ENCODE data around the gene ATP10D.
"Not testable (repeated sequence)": the region's sequence is repeated elsewhere in the genome, so short reads cannot be mapped to it uniquely, and the experiment has no call there.

ATP10D gene

DNA sequence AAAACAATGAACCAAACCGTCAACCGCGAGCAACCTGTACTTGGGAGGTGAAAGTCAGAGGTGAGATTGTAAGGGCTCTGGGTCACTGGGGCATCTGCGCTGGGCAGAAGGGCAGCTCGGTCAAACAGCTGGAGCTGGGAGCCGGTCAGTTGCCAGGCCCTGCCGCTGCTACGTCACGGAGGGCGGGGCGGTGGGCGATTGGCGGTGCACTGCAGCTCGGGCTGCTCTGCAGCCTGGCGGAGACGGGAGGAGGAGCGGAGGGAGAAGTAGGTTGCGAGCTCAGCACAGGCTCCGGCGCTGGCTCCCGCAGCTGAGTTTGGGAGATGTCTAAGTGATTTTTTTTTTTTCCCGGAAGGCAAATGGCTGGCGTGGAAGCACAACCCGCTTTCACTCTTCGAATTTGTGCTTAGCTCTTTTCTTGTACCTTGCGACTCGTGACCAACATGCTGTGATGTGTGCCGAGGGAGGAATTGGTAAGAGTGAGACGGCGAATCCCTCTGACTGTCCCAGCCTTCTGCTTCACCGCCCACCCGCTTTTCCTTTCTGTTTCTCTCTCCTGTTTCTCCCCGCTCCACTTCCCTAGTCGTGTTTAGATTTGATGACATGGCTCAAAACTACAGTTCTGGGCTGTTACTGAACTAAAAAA, at the start of gene ATP10D:
TSS of gene ATP10D (plus strand) at position 229 of the 646 bp plus-strand sequence. CDS start 27,266 bp downstream, outside the sequence.
- peak; percentile 93 for DNase-seq (ENCODE audit: low read depth)

DNA sequence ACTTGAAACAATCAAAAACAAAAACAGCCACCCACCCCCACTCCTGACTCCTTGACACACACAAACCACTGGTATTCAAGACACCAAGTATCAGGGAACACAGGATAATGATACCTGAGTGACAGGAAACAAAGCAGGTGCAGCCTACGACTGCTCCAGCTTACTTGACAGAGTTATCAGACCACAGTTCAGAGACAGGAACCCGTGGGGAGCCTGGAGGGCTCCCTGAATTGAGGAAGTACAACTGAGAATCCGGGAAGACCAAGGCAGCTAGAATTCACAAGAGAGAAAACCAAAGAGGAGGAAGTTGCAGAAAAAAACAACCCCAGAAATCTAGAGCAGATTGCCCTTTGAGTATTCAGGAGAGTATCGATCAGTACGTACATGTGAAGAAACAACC, 42.1 kb upstream of the ATP10D start:
- no peak for DNase-seq (ENCODE audit: low read depth)

DNA sequence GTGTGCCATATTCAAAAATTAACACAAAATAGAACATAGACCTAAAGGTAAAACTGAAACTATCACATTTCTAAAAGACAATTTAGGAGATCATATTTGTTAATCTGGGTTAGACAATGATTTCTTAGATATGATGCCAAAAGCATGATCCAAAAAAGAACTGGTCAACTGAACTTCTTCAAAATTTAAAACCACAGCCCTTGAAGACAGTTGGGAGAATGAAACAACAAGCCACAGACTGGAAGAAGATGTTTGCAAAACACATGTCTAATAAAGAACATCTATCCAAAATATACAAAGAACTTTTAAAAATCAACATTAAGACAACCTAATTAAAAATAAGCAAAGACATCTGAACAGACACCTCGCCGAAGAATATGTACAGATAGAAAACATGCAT, 41.0 kb upstream of the ATP10D start:
- DNase-seq (ENCODE audit: low read depth): no peak

DNA sequence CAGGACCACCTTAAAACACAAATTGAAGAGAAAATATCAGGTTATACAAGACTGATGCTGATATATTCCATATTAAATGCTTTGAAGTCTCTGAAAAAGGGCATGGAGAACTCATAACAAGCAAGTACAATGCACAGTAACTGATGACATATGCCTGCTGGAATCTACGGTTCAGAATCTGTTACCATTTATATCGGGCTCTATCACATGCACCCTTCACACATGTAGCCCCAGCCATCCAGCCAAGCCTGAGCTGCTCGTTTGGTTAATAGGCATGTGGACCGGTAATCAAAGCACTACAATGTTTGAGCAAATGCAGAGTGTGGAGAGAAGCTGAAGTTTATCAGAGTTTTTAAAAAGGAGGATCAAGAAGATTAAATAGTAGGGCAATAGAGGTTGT, 33.4 kb upstream of the ATP10D start:
- no peak for DNase-seq (ENCODE audit: low read depth)

DNA sequence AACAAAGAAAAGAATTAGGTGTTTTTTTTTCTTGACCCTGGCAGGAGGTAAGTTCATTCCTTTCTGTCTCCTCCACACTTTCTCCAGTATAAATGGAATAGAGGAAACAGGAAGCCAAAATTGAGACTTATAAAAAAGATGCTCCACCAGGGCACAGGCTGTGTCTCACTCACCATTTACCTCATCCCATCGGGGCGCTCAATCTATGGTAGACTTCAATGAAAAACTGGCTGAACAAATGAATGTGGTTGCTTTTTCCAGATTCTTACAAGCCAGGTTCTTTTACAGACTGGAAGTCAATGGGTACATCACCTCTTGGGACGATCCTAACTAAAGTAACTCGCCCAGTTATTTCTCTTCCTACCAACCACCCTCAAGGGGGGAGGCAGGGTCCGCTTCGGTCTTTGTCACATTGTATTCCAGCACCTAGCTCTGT, 22.3 kb upstream of the ATP10D start:
- DNase-seq (ENCODE audit: low read depth): no peak

DNA sequence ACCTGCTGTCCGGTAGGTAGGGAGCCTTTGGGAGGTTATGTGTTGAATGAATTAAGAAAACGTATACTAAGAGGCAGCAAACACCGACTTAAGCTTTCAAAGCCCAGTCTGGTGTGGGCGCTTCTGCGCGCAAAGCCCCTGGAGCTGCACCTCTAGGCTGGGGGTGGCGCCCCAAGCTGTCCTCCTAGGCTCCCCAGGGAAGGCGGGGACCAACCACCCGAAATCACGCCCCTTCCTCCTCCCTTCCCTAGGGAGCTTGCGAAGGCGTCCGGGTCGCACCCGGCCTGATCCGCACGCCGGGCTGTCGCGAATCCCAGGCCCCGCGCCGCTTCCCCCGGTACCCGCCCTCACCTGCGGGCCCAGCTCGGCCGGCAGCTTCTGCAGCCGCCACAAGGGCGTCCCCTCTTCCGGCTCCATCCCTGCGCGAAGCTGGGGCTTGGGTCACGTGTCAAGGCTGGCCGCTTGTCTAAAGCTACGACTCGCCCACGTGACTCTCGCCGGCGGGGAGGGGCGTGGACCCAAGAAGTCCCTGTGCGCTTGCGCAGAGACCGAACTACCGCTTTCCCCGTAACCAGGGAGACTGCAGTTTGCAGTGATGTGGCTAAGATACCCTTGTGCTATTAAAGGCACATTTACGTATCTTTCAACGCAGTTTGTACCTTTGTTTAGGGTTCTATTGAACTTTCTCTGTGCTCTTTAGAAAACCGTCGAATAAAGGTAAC, 21.7 kb upstream of the ATP10D start, which contains the start of gene COMMD8:
TSS of gene COMMD8 (minus strand) at position 468 of the 722 bp plus-strand sequence. CDS start at position 417, 51 bp downstream.
- peak; percentile 93 for DNase-seq (ENCODE audit: low read depth)

DNA sequence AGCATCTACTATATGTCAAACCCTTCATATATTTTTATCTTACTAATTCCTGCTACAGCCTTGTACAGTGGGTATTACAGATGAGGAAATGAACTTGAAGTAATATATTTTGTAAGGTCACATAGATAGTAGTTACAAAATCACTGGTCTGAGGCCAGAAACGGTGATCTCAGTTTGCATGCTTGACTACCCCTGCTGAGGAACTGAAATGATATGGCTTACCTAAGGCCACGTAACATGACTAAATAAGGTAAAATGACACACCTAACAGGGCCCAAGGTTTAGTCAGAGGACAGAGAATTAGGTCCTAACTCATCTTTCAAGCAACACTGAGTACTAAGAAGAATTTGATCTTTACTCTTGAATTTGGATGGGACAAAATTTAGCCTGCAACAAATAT, 20.1 kb upstream of the ATP10D start:
- peak; percentile 44 for DNase-seq (ENCODE audit: low read depth)

DNA sequence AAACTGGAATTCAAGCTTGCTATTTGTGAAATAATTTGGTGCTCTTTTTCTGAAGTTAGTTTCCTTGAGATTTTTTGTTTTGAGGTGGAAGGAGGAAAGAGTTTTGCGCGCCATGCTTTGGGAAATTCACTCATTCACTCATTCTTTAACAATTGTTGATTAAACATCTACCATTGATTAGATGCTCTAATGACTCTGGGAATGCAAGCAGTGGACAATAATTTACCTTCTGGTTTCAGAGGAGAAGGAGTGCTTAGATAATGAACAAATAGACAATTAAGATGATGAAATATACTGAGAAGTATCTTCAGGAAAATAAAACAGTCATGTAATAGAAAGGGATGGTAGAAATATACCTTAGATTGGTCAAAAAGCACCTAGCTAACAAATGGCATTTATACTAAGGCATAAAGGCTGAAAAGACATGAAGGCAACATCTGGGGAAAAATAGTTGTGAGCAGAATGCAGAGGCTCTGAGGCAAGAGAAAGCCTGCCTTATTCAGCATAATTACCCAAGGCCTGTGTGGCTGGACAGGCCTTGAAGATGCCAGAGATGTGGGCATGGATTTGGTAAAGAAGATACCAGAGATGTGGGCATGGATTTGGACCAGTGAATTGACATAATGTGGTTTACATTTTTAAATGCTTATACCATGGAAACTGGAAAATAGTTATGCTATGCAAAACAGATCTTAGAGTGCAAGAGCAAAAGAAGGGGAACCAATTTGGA, 18.9 kb upstream of the ATP10D start:
- no peak for DNase-seq (ENCODE audit: low read depth)

DNA sequence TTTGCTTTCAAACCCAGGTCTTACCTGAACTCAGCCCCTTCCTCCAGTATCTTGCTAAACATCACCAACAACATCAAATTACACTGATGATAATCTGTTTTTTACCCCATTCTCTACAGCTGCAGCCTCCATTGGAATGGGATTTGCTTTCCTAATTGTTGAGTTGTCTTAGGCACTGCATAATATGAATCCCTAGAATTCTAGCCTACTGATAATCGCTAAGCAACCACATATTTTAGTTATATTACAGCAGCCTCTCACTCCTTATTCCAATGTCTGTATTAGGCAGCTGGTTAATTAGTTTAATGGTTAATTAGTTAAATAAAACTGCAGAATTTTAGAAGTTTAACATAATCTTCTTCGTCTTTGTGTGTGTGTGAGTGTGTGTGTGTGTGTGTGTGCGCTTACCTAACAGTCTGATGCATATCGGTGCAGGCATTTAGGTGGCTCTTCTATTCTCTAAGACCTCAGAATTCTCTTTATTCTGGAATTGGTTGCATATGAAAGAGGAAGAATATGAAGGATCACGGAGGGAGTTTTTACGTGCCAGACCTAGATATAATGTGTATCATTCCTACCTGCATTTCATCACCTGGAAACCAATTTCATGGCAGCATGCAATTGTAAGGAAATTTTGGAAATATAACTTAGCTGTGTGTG, 16.2 kb upstream of the ATP10D start:
- peak; percentile 82 for DNase-seq (ENCODE audit: low read depth)

DNA sequence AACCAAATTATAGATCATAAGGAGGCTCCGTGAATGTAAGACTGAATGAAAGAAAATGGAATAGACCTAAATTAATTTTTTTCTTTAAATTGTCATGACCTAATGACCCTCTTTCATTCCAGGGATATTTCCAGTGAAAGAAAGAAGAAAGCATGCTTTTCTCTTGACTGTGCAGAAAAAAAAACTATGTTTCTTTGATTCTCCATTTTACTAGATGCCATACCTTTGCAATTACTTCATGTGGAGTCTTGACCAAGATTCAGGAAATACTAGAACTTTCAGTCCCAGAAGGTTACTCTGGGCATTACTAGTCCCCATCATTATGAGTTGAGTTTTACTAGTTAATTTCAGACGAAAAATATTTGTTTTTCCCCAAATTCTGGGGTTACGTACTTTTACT, 15.1 kb upstream of the ATP10D start:
- DNase-seq (ENCODE audit: low read depth): peak; percentile 55

DNA sequence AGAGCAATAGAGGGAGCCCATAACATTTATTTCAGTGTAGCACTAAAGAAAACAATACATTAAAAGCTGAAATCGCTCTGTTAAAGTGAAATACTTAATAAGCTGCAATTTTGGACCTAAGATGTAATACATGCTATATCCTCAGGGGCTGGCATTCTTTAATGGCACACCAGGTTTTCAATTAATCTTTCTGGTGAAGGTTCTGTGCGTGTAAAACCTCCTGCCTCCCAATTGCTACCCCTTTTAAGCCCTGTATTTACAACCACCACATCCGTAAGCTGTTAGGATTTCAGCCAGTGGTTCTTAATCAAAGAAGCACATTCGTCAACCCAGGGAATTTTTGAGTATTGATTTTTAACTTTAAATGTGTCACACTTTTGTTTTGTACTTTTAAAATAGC, 14.0 kb upstream of the ATP10D start:
- no peak for DNase-seq (ENCODE audit: low read depth)

DNA sequence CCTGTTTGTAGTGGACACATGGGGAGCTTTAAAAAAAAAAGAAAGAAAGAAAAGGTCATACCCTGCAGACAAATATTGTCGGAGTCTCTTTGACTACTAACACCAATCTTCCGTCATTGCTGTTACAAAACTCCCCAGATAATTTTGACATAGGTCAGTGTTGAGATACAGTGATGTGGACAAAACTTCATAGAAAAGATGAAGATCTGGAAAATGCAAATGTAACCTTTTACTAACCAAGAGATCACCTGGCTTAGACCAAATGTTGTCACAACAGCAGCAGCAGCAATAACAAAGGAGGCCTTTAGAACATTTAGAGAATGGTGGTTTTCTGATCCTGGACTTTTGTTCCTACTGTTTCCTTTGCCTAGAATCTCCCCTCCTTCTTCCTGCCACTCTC, 13.5 kb upstream of the ATP10D start:
- no peak for DNase-seq (ENCODE audit: low read depth)

DNA sequence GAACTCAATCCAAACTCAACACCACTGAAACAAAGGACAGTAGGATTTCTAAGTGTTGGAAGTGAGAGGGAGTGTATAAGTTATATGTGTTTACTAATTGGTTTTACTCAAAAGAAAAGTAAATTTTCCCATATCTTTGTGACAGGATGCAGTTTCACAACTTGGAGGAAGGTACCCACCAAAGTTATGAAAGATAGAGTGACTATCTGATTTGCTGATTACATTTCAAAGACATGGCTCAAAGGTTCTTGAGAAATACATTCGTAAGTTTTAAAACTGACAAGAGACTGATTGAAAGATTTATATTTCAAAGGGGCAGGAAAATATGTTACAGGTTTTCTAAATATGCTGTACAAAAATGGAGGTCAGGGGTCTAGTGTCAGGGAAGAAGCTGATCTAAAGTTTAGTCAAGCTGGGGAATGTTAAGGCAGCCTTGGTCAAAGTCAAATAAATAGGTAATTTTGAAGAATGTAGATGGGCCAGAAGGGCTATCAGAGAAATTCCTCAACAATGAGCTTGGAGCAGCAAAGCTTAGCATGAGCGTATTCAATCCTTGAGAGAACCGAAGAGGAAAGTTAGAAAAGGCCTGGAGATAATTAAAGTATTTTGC, 11.8 kb upstream of the ATP10D start:
- DNase-seq (ENCODE audit: low read depth): peak; percentile 35

DNA sequence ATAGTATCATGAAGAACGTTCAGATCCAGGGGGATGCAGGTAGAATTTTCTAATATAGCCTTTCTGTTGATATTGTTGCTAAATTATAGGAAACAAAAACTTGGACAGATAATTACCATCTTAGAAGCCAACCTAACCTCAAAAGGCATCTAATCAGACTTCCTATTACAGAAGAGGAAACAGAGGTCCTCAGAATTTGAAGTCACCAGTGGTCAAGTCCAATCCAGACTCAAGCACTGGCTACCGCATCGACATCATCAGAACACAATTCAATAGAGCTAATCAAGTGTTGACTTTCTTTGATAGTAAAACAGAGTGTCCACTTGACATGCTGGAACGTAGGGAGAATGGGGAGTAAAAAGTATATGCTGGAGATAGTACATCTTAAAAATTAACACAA, 10.3 kb upstream of the ATP10D start:
- no peak for DNase-seq (ENCODE audit: low read depth)

DNA sequence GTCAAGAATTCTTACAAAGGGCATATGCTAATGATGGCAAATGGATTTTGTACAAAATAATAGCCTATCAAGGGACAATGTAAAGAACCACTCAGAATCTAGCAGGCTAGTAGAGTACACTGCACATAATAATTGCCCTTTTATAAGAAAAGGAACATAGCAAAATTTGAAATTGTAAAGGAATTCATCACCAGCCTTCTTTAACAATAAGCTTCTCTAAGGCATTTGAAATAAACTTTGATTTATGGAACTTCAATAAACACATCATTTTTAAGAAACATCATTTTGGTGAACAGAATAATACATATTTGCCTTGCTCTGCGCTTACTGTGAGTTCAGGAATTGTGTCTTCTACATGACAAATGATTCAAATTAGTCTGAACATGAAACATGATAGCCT, 9.7 kb upstream of the ATP10D start:
- DNase-seq (ENCODE audit: low read depth): no peak

DNA sequence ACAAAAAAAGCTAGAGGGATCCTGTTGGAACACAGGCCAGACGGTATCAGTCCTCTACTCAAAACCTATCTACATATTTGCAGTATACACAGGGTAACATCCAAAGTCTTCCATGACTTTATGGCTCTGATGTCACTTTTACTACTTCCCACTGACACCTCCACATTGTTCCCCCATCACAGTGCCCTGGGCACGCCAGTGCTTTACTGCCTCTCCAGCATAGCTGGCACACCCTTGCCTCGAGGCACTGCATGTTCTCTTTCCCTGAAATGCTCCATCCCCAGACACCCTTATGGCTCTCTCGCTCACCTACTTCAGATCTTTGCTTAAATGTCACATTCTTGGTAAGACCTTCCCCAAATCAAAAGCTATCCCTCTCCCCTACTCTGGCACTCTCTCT, 6.3 kb upstream of the ATP10D start:
- no peak for DNase-seq (ENCODE audit: low read depth)

DNA sequence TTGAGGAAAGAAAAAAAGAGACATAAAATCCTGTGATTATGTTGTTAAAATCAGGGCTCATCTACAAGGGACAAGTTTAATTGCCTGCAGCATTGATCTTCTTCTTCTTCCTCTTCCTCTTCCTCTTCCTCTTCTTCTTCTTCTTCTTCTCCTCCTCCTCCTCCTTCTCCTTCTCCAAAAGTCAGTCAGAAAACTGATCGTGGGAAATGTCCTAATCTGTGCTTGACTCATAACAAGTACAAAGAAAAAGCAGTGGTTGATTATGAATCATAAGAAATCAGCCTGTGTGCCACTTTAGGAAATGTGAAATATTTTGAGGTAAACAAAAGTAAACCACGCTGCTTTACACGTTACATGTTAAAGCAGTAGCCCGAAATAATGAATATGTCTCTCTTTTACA, 2.7 kb upstream of the ATP10D start:
- DNase-seq (ENCODE audit: low read depth): peak; percentile 92

DNA sequence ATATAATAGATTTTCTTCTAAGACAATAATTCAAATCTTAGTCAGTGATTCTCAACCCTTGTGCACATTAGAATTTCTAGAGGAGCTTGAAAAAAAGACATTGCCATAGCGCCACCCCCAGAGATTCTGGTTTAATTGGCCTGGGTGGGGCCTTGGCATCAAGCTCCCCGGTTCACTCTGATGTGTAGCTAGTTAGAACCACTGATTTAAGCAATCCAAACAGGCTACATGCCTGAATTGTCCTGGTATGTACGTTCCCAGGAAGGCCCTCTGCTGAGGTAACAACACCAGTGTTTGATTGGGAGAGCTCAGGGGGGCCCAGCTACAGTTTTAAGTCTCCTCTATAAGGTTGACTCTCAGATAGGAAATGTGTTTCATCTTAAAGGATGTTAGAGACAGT, 1.3 kb upstream of the ATP10D start:
- no peak for DNase-seq (ENCODE audit: low read depth)

DNA sequence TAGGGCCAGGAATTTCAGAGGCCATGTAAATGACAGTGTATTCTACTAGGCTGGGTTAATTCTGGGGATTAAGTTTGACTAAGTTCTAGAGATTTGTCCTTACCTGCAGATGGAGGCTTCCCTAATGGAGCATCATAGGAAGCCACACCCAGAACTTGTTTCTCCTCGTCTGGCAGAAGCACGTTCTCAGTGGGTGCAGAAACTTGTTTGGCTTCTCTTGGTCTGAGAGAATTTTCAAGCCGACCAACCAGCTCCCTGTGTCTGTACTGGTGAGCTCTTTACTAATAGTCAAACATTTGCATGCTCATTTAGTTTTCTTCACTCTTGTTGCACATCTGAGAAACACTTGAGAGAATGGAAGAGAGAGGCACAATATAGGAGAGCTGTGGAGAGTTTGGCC, 907 bp upstream of the ATP10D start:
- DNase-seq (ENCODE audit: low read depth): no peak

DNA sequence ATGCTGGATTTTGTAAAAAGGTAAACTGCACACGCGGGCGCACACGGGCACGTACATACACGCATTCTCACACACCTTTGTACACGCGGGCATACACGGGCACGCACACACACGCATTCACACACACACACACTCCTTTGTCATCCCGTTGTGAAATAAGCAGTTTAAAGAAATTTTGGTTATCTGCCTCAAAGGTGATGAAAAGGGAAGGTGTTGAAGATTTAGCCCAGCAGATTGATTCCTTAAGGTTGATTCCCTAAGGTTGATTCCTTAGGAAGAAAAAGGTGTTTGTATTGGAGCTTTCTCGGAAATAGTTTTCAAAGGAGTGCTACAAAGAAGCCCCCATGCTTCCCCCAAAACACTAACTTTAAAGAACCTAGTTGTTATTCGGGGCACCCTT, 693 bp downstream of the ATP10D start:
- DNase-seq (ENCODE audit: low read depth): peak; percentile 26

DNA sequence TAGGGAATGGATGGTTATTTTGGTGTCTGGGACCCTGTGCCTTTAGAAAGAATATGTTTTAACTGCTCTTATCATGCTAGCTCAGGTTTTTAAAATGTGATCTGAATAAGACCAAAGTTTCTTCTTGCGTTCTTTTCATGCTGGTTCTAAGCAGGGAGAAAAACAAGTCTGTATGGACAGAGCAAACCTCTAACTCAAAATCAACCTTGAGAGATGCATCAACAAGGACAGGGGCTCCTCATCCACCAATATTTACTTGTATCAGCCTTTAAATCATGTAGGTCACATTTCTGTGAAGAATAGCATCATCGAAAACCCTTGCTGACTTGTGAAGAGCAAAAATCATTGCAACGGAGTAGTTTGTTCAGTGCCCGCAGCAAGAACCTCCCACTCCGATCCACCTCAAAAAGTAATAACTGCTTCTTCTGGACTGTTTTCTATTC, 1.2 kb downstream of the ATP10D start:
- peak; percentile 23 for DNase-seq (ENCODE audit: low read depth)

DNA sequence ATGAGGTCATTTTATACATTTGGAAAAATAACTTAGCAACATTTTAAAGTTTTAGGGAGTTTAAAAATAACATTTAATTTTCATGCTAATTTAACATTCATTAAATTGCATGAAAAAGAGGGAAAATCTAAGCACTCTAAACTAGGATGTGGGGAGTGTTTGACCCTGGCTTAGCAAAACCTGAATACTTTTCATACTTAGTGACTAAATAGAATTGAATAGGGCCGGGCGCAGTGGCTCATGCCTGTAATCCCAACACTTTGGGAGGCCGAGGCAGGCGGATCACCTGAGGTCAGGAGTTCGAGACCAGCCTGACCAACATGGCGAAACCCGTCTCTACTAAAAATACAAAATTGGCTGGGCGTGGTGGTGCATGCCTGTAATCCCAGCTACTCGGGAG, 1.7 kb downstream of the ATP10D start:
- not testable (repeated sequence) for DNase-seq (ENCODE audit: low read depth)
